D721Med (cell line): Measurements from ENCODE around the gene ABCC6.

ENCODE experiments used
- DNase-seq: peaks from one replicate; pipeline ENCODE4 v3.0.0; 2011; ENCODE audit warnings: low spot score; ENCODE audit not compliant: insufficient read length
- FAIRE-seq: peaks from 2 replicates; lab custom pipeline; 2011; peaks lifted over from hg19 to GRCh38; lab: Jason Lieb, UNC
- TF ChIP-seq, protein P1 (sequence below): IDR thresholded peaks from 2 replicates; pipeline ENCODE4 v1.5.1; 2012; ENCODE audit warnings: mild to moderate bottlenecking, control low read depth; ENCODE audit not compliant: insufficient read depth; ENCODE audit errors: missing control alignments

ABCC6 gene

DNA sequence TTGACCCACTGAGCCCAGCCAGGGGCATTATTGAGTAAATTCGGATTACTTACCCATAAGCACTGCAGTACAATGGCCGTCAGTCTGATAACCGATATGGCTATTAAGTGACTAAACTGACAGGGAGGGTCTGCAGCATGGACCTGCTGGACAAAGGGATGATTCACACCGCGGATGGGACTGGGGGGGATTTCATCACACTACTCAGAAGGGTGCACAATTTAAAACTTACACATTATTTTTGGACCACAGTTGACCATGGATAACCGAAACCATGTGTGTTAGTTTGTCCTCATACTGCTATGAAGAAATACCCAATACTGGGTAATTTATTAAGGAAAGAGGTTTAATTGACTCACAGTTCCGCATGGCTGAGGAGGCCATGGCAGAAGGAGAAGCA lies 106.5 kb downstream of the ABCC6 start:
- no peak for DNase-seq
- TF ChIP-seq, protein P1, sequence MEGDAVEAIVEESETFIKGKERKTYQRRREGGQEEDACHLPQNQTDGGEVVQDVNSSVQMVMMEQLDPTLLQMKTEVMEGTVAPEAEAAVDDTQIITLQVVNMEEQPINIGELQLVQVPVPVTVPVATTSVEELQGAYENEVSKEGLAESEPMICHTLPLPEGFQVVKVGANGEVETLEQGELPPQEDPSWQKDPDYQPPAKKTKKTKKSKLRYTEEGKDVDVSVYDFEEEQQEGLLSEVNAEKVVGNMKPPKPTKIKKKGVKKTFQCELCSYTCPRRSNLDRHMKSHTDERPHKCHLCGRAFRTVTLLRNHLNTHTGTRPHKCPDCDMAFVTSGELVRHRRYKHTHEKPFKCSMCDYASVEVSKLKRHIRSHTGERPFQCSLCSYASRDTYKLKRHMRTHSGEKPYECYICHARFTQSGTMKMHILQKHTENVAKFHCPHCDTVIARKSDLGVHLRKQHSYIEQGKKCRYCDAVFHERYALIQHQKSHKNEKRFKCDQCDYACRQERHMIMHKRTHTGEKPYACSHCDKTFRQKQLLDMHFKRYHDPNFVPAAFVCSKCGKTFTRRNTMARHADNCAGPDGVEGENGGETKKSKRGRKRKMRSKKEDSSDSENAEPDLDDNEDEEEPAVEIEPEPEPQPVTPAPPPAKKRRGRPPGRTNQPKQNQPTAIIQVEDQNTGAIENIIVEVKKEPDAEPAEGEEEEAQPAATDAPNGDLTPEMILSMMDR = no peak
- FAIRE-seq = no peak

DNA sequence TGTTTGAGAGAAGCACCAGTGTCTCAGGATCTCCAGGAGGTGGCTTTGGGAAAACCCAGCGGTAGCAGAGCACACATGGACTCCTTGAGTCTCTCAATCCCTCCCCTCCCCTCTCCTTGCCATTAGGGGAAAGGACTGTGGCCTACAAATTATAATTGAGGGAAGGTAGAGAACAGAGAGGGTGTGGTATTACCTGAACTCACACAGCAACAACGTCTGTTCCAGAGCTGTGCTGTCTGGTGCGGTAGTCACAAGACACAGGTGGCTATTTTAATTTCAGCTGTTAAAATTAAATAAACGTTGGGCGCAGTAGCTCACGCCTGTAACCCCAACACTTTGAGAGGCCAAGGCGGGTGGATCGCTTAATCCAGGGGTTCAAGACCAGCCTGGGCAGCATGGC lies 110.2 kb downstream of the ABCC6 start:
- TF ChIP-seq, protein P1 = no peak
- DNase-seq = no peak
- FAIRE-seq = no peak

DNA sequence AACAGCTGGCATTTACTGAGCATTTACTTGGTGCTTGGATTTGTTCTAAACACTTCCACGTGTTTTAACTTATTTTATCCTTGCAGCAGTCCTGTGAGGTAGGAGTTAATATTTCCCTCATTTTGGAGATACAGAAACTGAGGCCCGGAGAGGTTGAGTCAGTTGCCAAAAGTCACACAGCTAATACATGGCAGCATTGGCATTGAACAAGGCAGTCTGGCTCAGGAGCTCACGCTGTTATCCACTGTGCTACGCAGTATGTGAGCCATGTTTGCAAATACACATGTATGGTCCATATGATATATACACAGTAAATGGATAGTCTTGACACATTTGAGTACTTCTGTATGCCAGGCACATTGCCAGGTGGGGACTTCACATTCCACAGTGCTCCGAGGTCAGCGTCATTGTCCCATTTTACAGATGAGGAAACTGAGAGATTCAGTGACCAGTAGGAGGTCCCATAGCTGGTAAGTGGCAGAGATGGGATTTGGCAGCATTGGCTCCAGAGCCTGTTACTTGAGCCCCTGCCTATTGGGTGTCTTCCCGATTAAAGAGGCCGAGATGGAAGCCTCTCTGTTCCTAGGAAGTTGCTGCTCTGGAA lies 110.7 kb downstream of the ABCC6 start:
- TF ChIP-seq, protein P1 = no peak
- FAIRE-seq (no peak), DNase-seq (no peak)

DNA sequence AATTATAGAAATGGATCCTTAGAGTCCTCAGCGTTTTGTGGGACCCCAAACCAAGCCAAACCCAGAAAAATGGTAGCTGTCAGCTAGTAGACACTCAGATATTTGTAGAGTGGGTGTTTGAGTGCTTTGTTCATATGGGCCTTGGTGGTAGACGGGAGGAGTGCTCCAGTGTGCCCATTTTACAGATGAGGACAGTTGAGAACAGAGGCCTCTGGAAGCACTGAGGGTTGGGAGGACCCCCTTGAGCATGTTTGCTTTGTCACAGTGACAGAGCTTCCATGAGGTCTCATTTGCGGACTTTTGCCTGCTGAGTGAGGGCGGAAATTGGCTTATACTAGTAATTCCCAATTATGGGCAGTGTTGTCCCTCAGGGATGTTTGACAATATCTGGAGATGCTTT lies 111.7 kb downstream of the ABCC6 start:
- TF ChIP-seq, protein P1 = no peak
- FAIRE-seq = no peak
- no peak for DNase-seq

DNA sequence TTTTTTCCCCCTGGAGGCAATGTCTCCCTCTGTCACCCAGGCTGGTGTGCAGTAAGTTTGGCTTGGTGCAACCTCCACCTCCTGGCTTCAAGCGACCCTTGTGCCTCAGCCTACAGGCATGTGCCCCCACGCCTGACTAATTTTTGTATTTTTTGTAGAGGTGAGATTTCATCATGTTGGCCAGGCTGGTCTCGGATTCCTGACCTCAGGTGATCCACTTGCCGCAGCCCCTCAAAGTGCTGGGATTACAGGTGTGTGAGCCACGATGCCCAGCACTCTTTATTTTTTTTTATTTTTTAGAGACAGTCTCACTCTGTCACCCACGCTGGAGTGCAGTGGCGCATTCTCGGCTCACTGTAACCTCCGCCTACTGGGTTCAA lies 113.2 kb downstream of the ABCC6 start:
- DNase-seq = no peak
- FAIRE-seq = no peak
- TF ChIP-seq, protein P1 = no peak

DNA sequence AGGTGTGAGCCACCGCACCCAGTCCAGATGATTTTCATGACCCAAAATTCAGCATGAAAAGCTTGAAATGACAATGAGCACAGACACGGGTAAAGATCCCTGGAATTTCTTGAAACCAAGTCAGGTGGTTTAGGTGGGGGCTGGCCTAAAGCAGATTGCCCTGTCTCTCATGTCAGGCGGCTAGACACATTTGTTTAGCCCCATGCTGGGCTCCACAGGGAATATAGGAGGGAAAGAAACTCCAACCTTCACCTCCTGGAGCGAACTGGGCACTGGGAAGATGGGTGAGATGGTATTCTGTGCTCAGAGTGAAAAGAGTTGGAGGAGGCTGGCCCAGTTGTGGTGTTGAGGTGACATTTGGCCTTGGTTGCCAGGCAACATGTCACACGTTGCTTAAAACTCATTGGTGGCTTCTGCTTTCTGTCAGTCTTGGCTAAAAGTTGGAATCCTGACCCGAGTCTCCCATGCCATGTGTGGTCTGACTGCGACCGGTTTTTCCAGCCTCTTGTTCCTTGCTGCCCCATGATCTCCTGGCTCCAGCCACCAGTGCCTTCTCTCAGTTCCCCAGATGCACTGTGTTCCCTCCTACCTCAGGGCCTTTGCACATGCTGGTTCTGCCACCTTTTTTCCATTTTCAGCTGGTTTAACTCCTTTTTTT lies 113.7 kb downstream of the ABCC6 start:
- DNase-seq (no peak), FAIRE-seq (no peak)
- TF ChIP-seq, protein P1 = no peak

DNA sequence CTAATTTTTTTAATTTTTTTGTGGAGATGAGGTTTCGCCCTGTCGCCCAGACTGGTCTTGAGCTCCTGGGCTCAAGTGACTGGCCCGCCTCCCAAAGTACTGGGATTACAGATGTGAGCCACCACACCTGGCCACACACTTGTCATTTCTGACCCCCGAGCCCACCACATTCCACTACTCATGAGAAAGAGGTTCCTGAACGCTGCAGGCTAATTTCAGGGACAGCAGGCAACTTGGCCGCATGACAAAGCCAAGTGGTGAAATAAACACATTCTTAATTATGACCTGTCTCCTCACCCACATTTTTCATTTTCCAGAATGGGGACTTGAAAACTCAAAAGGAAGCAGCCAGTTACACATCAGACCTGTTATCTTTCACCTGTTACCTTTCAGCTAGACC lies 114.5 kb downstream of the ABCC6 start:
- TF ChIP-seq, protein P1 = no peak
- FAIRE-seq (no peak), DNase-seq (no peak)
